Loucy (cell line): ENCODE results near the gene RNF125.
A peak's percentile ranks its signal among the peaks of the same experiment; 100 is the strongest.
"Not testable (repeated sequence)": the region's sequence is repeated elsewhere in the genome, so short reads cannot be mapped to it uniquely, and the experiment has no call there.

Experiments
- H2AFZ ChIP-seq: fragments of 200-600 bp; sonication (generic); 2 replicates; pipeline ENCODE4 v1.6.0; 2016; ENCODE audit warnings: antibody characterized with exemption, mild to moderate bottlenecking, low read length, moderate library complexity
- H3F3A ChIP-seq: fragments of 200-600 bp; 2 replicates; pipeline ENCODE4 v1.6.0; 2016; ENCODE audit warnings: antibody characterized with exemption, low read depth, mild to moderate bottlenecking
- H3K27me3 ChIP-seq: fragments of 200-600 bp; sonication (generic); 2 replicates; pipeline ENCODE4 v1.6.1; 2014; ENCODE audit warnings: low read length, mild to moderate bottlenecking; ENCODE audit not compliant: insufficient read depth, poor library complexity, severe bottlenecking
- H3K36me3 ChIP-seq: fragments of 200-600 bp; sonication (generic); 2 replicates; pipeline ENCODE4 v1.6.1; 2016; ENCODE audit warnings: low read length; ENCODE audit not compliant: insufficient read depth
- H3K4me1 ChIP-seq: fragments of 200-600 bp; sonication (generic); 2 replicates; pipeline ENCODE4 v1.5.1; 2014; ENCODE audit warnings: low read length, mild to moderate bottlenecking; ENCODE audit not compliant: insufficient read depth, poor library complexity, severe bottlenecking
- H3K4me2 ChIP-seq: fragments of 200-600 bp; sonication (generic); 2 replicates; pipeline ENCODE4 v1.6.0; 2014; ENCODE audit warnings: antibody characterized with exemption, low read length, low read depth, mild to moderate bottlenecking; ENCODE audit not compliant: poor library complexity, severe bottlenecking
- H3K4me3 ChIP-seq: fragments of 200-600 bp; sonication (generic); 2 replicates; pipeline ENCODE4 v1.5.1; 2014; ENCODE audit warnings: low read length, mild to moderate bottlenecking, mixed read lengths; ENCODE audit not compliant: poor library complexity, severe bottlenecking
- H3K79me2 ChIP-seq: fragments of 200-600 bp; sonication (generic); 2 replicates; pipeline ENCODE4 v1.6.1; 2014; ENCODE audit warnings: low read length; ENCODE audit not compliant: insufficient read depth
- H3K9ac ChIP-seq: fragments of 200-600 bp; sonication (generic); 2 replicates; pipeline ENCODE4 v1.6.0; 2014; ENCODE audit warnings: mild to moderate bottlenecking, low read depth, low read length, moderate library complexity; ENCODE audit not compliant: poor library complexity, severe bottlenecking
- H3K9me2 ChIP-seq: fragments of 200-600 bp; sonication (generic); replicated peaks from 2 replicates; pipeline ENCODE4 v1.6.1; 2016; ENCODE audit warnings: low read depth, low read length, mixed read lengths
- H3K9me3 ChIP-seq: fragments of 200-600 bp; sonication (generic); 2 replicates; pipeline ENCODE4 v1.6.1; 2014; ENCODE audit warnings: mild to moderate bottlenecking, antibody characterized with exemption, low read length, low read depth; ENCODE audit not compliant: insufficient read depth
- H4K20me1 ChIP-seq: fragments of 200-600 bp; sonication (generic); 2 replicates; pipeline ENCODE4 v1.6.0; 2014; ENCODE audit warnings: antibody characterized with exemption, low read length, mild to moderate bottlenecking; ENCODE audit not compliant: insufficient read depth, poor library complexity, severe bottlenecking
- CTCF ChIP-seq: fragments of 200-600 bp; sonication (generic); conservative IDR thresholded peaks from 2 replicates; pipeline ENCODE4 v1.5.1; 2014; ENCODE audit warnings: mild to moderate bottlenecking, antibody characterized with exemption, low read length
- EZH2phosphoT487 ChIP-seq: fragments of 200-600 bp; IDR thresholded peaks from 2 replicates; pipeline ENCODE4 v1.6.1; 2018; ENCODE audit warnings: antibody characterized with exemption, mild to moderate bottlenecking, moderate library complexity, borderline replicate concordance

Gene RNF125

GRCh38 chr18:31983976-31984375 is 34.6 kb upstream of the RNF125 start:
- no peaks in the 10 kb centered on the region for H3K9me3 ChIP-seq
- peak overlapping the region; percentile 22 for H3K4me2 ChIP-seq
- H2AFZ ChIP-seq: no peak overlapping the region
- H4K20me1 ChIP-seq: no peaks in the 10 kb centered on the region
- H3K27me3 ChIP-seq: no peaks in the 10 kb centered on the region
- H3K4me1 ChIP-seq: peaks cover 18% of the 10 kb centered on the region
- H3K9me2 ChIP-seq: no peaks in the 10 kb centered on the region
- no peaks in the 10 kb centered on the region for H3F3A ChIP-seq
- no peak overlapping the region for H3K9ac ChIP-seq
- H3K4me3 ChIP-seq: no peak overlapping the region
- no peaks in the 10 kb centered on the region for H3K79me2 ChIP-seq
- TF ChIP-seq EZH2phosphoT487: no peak
- no peaks in the 10 kb centered on the region for H3K36me3 ChIP-seq

DNA sequence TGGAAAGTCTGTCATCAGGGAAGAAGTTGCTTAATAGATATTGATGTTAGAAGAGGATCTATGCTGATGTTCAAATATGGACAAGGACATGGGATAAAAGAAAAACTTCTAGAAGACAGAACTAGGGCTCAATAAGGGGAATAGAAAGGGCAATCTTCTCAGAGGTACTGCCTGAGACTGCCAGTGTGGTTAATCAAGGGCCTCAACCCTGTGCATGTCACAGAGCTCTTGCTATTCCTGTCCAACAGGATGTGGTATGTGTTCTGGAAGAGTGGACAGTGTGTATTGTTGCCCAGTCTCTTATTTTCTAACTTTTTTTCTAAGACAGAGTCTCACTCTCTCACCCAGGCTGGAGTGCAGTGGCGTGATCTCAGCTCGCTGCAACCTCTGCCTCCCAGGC is 27.8 kb upstream of the RNF125 start:
- Histone ChIP-seq H2AFZ (no peak overlapping the region), H3K4me1 (peaks cover 4% of the 10 kb centered on the region), H3K27me3 (no peaks in the 10 kb centered on the region), H3F3A (no peaks in the 10 kb centered on the region), H3K4me3 (no peak overlapping the region), H3K9me3 (no peaks in the 10 kb centered on the region), H3K79me2 (no peaks in the 10 kb centered on the region), H4K20me1 (no peaks in the 10 kb centered on the region), H3K4me2 (no peak overlapping the region), H3K9me2 (no peaks in the 10 kb centered on the region), H3K36me3 (no peaks in the 10 kb centered on the region), H3K9ac (no peak overlapping the region)
- no peak for TF ChIP-seq EZH2phosphoT487
- no peak for TF ChIP-seq CTCF

DNA sequence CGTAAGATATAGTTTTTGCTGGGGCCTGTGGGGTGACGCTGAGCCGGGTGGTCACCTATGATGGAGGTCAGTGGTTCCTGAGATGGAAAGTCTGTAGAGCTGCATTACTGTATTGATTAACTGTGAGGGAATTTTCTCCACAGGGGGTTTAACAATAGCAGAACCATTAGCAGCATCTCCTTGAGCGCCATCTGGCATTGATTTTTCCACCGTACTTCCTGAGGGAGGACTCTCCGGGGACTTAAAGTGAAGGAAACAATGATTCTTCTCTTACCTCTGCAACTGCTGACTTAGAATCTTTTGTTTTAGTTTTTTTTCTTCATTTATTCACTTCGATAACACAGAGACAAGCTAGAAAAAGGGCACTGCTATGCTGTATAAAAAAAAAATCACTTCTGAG is 22.6 kb upstream of the RNF125 start:
- no peaks in the 10 kb centered on the region for H4K20me1 ChIP-seq
- H3K4me2 ChIP-seq: no peak overlapping the region
- no peak for TF ChIP-seq CTCF
- TF ChIP-seq EZH2phosphoT487: no peak
- no peaks in the 10 kb centered on the region for H3F3A ChIP-seq
- no peaks in the 10 kb centered on the region for H3K9me3 ChIP-seq
- H3K9ac ChIP-seq: no peak overlapping the region
- H3K4me3 ChIP-seq: no peak overlapping the region
- H3K4me1 ChIP-seq: peaks cover under 1% of the 10 kb centered on the region
- no peak overlapping the region for H2AFZ ChIP-seq
- no peaks in the 10 kb centered on the region for H3K79me2 ChIP-seq
- no peaks in the 10 kb centered on the region for H3K27me3 ChIP-seq
- H3K36me3 ChIP-seq: no peaks in the 10 kb centered on the region
- H3K9me2 ChIP-seq: no peaks in the 10 kb centered on the region

GRCh38 chr18:31998880-31999412 is 19.7 kb upstream of the RNF125 start:
- Histone ChIP-seq H3K4me3 (no peak overlapping the region), H4K20me1 (no peaks in the 10 kb centered on the region), H3K36me3 (no peaks in the 10 kb centered on the region), H3K9ac (no peak overlapping the region), H3K27me3 (no peaks in the 10 kb centered on the region), H3K4me1 (no peaks in the 10 kb centered on the region), H3K4me2 (no peak overlapping the region), H3K79me2 (no peaks in the 10 kb centered on the region), H3K9me2 (no peaks in the 10 kb centered on the region), H3F3A (no peaks in the 10 kb centered on the region), H2AFZ (peak overlapping the region; percentile 60; the same call in 1 of the 2 replicates), H3K9me3 (no peaks in the 10 kb centered on the region)
- no peak for TF ChIP-seq EZH2phosphoT487
- no peak for TF ChIP-seq CTCF

DNA sequence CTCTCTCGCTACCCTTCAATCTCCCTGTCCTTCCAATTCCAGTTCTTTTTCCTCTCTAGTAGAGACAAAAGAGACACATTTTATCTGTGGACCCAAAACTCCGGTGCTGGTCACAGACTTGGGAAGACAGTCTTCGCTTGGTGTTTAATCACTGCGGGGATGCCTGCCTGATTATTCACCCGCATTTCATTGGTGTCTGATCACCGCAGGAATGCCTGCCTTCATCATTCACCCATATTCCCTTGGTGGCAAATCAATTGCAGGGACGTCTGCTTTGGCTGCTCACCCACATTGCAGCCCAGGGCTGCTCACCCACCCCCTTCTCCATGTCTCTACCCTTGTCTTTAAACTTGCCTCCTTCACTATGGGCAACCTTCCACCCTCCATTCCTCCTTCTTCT is 17.5 kb upstream of the RNF125 start:
- not testable (repeated sequence) for H3K9me3 ChIP-seq, H3K4me2 ChIP-seq, H3F3A ChIP-seq, H3K79me2 ChIP-seq, H3K4me1 ChIP-seq, H3K9me2 ChIP-seq, H3K9ac ChIP-seq, H2AFZ ChIP-seq, H3K27me3 ChIP-seq, H4K20me1 ChIP-seq, H3K36me3 ChIP-seq, H3K4me3 ChIP-seq
